GM12865 (cell line): ENCODE data around the gene TGFBI.

Experiments
- DNase-seq: peaks from one replicate; pipeline ENCODE4 v3.0.0; 2010; ENCODE audit warnings: low read depth
- H3K4me3 ChIP-seq: 2 replicates; pipeline ENCODE4 v1.5.1; 2011; ENCODE audit warnings: mild to moderate bottlenecking, low read depth, low read length, control low read depth
- TF ChIP-seq, protein P1 (sequence below): IDR thresholded peaks from 2 replicates; pipeline ENCODE4 v1.5.1; 2011; ENCODE audit warnings: low read length, control low read depth, low read depth, inconsistent platforms; ENCODE audit not compliant: insufficient read depth; ENCODE audit errors: missing control alignments

The TGFBI gene

DNA sequence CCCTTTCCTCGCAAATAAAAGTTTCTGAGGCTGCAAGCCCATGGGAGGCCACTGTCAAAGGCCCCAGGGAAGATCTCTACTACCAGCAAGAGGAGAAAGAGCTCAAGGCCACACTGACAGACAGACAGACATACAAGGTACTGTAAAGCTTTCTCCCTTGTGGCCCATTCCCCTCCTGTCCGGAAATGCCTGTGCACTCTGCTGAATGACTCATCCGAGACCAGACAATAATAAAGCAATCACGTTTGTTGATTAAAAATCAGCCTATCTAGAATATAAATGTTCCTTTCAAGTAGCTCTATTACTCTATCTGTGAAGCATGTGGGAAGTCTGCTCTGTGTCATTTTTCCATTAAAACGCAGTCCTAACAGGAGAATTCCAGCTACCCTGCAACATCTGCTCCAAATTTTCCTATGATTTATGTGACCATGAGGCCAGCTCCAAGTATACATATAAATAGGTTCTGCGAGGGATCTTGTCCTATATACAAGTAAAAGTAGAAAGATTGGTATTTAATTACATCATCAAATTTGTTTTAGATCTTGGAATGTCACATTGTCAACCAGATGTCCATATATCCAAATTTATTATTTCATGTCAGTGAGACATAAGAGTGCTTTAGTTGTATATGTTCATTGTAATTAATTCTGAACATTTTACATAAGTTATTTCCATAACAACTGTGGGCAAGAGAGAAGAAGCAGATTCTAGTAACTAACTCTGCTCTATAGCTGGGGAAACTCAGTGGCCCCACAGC lies 34.7 kb upstream of the TGFBI start:
- no peak overlapping the region for H3K4me3 ChIP-seq
- DNase-seq = no peak
- TF ChIP-seq, protein P1, sequence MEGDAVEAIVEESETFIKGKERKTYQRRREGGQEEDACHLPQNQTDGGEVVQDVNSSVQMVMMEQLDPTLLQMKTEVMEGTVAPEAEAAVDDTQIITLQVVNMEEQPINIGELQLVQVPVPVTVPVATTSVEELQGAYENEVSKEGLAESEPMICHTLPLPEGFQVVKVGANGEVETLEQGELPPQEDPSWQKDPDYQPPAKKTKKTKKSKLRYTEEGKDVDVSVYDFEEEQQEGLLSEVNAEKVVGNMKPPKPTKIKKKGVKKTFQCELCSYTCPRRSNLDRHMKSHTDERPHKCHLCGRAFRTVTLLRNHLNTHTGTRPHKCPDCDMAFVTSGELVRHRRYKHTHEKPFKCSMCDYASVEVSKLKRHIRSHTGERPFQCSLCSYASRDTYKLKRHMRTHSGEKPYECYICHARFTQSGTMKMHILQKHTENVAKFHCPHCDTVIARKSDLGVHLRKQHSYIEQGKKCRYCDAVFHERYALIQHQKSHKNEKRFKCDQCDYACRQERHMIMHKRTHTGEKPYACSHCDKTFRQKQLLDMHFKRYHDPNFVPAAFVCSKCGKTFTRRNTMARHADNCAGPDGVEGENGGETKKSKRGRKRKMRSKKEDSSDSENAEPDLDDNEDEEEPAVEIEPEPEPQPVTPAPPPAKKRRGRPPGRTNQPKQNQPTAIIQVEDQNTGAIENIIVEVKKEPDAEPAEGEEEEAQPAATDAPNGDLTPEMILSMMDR = no peak

DNA sequence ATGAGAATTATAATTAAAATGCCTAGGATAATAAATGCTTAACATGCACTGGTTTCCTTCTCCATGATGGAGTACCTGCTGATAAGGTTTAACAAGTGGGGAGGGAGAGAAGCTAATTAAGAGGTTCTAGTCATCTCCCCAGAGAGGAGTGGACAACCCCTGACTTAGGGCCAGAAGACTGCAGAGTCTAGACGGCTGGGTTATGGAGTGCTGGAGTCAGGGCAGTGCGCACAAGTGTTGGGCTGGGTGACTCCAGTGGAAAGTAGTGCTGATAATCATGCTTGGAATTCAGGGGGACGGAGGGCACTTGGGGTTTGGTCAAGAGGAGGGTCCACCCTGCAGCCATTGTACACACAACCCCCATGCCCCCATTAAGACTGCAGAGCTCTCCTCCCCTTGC lies 32.8 kb upstream of the TGFBI start:
- no peak overlapping the region for H3K4me3 ChIP-seq
- DNase-seq = no peak
- TF ChIP-seq, protein P1 = no peak

DNA sequence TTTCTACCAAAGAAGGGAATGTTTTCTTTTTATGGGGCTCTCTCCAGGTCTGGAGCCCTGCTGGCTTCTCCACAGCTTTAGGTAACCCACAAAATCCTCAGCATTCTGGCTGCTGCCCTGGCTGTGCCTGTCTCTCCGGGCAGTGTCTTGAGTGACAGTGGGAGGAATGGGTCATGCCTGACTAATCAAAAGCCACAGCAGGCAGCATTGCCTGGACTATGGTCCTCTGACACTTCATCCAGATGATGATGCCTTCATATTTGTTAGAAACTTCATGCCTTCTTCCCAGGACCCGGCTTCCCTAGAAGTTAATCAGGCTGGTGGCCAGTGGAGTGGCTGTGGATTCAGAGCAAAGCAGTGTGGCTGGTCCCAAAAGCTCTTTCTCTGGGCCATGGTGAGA lies 32.2 kb upstream of the TGFBI start:
- no peak for DNase-seq
- TF ChIP-seq, protein P1 = no peak
- H3K4me3 ChIP-seq = no peak overlapping the region

DNA sequence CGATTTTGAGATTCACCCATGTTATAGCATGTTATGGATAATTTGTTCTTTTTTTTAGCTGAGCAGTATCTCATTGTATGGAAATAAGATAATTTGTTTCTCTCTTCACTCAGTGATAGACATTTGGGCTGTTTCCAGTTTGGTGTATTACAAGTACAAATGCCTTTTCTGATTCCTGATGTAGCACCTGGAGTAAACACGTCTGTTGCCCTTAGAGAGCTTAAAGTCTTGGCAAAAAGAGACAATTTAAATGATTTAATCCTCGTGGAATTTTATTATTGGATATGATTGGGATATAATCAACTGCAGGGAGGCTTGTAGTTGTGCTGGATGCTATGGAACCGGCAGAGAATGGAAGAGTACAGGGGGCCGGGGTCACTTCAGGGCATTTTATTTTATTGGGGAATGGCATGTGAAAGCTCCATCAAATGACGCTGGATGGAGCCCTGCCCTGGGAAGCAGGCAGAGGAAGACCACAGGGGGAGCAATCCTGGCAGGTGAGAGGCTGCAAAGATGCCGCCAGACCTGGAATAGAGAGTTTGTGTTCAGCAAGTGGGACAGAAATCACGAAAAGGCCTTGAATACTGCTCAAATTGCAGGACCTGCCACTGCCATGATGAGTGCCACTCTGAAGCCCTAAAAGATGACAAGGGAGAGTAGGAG lies 31.0 kb upstream of the TGFBI start:
- no peak overlapping the region for H3K4me3 ChIP-seq
- TF ChIP-seq, protein P1 = no peak
- DNase-seq = no peak

DNA sequence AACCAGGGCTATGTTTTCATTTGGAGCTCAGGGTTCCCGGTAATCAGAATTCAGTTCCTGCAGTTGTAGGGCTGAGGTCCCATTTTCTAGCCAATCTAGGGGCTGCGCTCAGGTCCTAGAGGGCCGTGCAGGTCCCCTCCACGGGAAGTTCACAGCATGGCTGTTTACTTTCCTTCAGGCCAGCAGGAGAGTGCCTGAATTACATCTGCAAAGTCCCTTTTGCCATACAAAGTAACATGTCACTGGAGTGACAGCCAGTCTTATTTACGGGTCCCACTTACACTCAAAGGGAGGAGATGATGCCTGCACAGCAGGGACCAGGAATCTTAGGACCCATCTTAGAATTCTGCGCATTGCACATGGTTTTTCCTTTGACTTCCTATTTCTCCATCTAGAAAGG lies 29.9 kb upstream of the TGFBI start:
- no peak overlapping the region for H3K4me3 ChIP-seq
- DNase-seq = no peak
- TF ChIP-seq, protein P1 = no peak

DNA sequence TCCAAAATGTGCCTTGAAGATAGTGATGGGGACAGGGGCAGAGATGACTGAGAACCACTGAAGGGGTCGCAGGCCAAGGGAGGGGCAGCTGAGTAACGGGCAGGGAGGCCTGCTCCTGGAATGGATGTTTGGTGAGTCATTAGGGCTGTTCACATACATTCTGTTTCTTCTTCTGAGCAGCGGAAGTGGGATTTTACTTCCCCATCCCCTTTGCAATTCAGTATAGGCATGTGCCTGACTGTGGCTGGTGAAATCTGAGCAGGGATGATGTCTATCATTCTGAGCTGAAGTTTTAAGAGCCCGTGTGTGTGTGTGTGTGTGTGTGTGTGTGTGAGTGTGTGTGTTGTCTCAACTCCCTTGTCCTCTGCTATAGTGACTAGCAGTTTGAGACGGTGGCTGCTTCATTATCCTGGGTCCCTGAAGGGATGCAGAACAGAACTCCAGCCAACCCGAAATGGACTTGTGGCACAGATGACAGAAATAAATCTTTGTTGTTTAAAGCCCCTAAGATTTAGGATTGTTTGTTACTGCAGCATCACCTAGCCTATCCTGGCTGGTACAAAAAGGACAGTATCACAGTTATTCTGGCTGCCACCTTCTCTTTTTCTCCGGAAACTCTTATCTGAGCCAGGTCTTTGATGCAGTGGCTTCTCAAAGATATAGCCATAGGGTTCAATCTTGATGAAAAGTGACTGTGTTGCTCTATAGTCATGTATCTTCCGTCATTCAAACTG lies 29.2 kb upstream of the TGFBI start:
- TF ChIP-seq, protein P1 = no peak
- no peak for DNase-seq
- H3K4me3 ChIP-seq = no peak overlapping the region
